Ovary (tissue), 9 donors: ENCODE data around the gene ZNF20. TPM values are rescaled to one million over a fixed set of nuclear protein-coding genes. Genes with fewer than 3 reads are reported as not detected.

Experiments
- DNase-seq, 5 donors: peaks; one replicate each; pipeline ENCODE4 v3.0.0-alpha.2; 2019 to 2020
- H3K27ac ChIP-seq, 2 donors: fragments of 200-600 bp; one replicate each; pipeline versions ENCODE4 v1.5.1 to v1.8.0; 2019 to 2022
- H3K27me3 ChIP-seq: fragments of 200-600 bp; one replicate; pipeline ENCODE4 v1.8.0; 2022
- H3K36me3 ChIP-seq: fragments of 200-600 bp; sonication (generic); one replicate; pipeline ENCODE4 v1.5.1; 2019
- H3K4me1 ChIP-seq: one replicate; pipeline ENCODE4 v1.8.1; 2013; ENCODE audit warnings: mild to moderate bottlenecking, moderate library complexity; ENCODE audit not compliant: insufficient read depth
- H3K4me3 ChIP-seq: fragments of 200-600 bp; sonication (generic); one replicate; pipeline ENCODE4 v1.5.1; 2017
- H3K9me3 ChIP-seq, 2 donors: fragments of 200-600 bp in 1 of 2; sonication (generic) in 1 of 2; one replicate each; pipeline versions ENCODE4 v1.5.1 to v1.8.1; 2013 to 2019; ENCODE audit warnings: mild to moderate bottlenecking in 1 of 2, moderate library complexity in 1 of 2
- CTCF ChIP-seq, 3 donors: fragments of 450-650 bp in 2 of 3; fragments of 200-600 bp in 1 of 3; IDR thresholded peaks; one replicate each; pipeline versions ENCODE4 v1.5.1 to v1.8.0; 2016 to 2022; ENCODE audit warnings: antibody characterized with exemption in 3 of 3, mild to moderate bottlenecking in 1 of 3
- EP300 ChIP-seq: sonication (generic); formaldehyde crosslinking; IDR thresholded peaks from one replicate; pipeline ENCODE4 v1.6.1; 2017; ENCODE audit warnings: antibody characterized with exemption
- POLR2A ChIP-seq: fragments of 450-650 bp; IDR thresholded peaks from one replicate; pipeline ENCODE4 v1.6.1; 2017; ENCODE audit warnings: antibody characterized with exemption, mild to moderate bottlenecking, moderate library complexity
- WGBS, 3 donors: extraction: QIAGEN DNeasy Blood & Tissue Kit in 1 of 3; methylation state at CpG; one replicate each; pipeline versions ENCODE4 v1.1.5 to v1.1.7; 2013 to 2017; 5-methylcytosine and 5-hydroxymethylcytosine counted together
- intact Hi-C, 4 donors: fragments of 100-400 bp; cut with DNase I; formaldehyde crosslinking; loops; one replicate each; pipeline versions ENCODE4 v1.11.0 to v1.15.1; 2022 to 2023
- polyA plus RNA-seq, 2 donors: library from polyadenylated mRNA; stranded (reverse); fragments of 200-250 nt in 1 of 2; fragments of 350-450 nt in 1 of 2; fragmentation: Illumina TruSeq in 1 of 2; extraction: RNeasy Lipid Tissue Mini Kit (QIAGEN cat#74804) in 1 of 2; gene quantifications; one replicate each; pipeline ENCODE4 v1.2.3, GENCODE V29; 2013 to 2014
- total RNA-seq, 7 donors: library from RNA; depleted of rRNA in 2 of 7; stranded (reverse); fragments of >200 nt in 2 of 7; fragmentation: NEBNext Ultra II Directional in 3 of 7; extraction: Animal tissue kit (Norgen Biotek cat#: 25700) in 3 of 7; gene quantifications; one replicate each; pipeline versions ENCODE4 v1.1.0 to v1.2.4, GENCODE V29; 2016 to 2023
- donor health status: DM: no; HTN: no; CAD: no; lungs with moderate emphysema.
- donor health status: DM: no; HTN: no; CAD: no.
- donor health status: Bipolar disorder and iron deficiency.
- donor health status: DM: yes; HTN: yes; CAD: no.
- donor health status: DM: no; HTN: no; CAD: no.
- donor health status: DM: yes; HTN: yes; CAD: no.

ZNF20 gene
- total and polyA plus RNA-seq, 9 donors: 1.2 to 5.2 (median 3.0) TPM

GRCh38 chr19:12126707-12127106 is 13.4 kb downstream of the ZNF20 start:
- TF ChIP-seq EP300: no peak
- TF ChIP-seq CTCF (IDR thresholded peaks at IDR 0.05): no peak
- no peak for TF ChIP-seq POLR2A
- Histone ChIP-seq H3K27ac (no peak overlapping the region), H3K36me3 (no peaks in the 10 kb centered on the region), H3K27me3 (no peaks in the 10 kb centered on the region), H3K4me3 (no peak overlapping the region), H3K4me1 (no peaks in the 10 kb centered on the region), H3K9me3 (no peaks in the 10 kb centered on the region)
- no peak for DNase-seq
- intact Hi-C loops: no loop called here
- 27 to 52% (median 35%) methylated on average over 2 of the region's 2 CpGs for WGBS, 3 donors

GRCh38 chr19:12117201-12117970 is 22.8 kb downstream of the ZNF20 start:
- H3K4me1 ChIP-seq: no peaks in the 10 kb centered on the region
- H3K27ac ChIP-seq: no peak overlapping the region
- no peaks in the 10 kb centered on the region for H3K36me3 ChIP-seq
- intact Hi-C loops: no loop called here
- TF ChIP-seq CTCF (IDR thresholded peaks at IDR 0.05): no peak
- TF ChIP-seq POLR2A: no peak
- TF ChIP-seq EP300: no peak
- no peak overlapping the region for H3K4me3 ChIP-seq
- WGBS, 3 donors: 75 to 88% (median 82%) methylated on average over 22 to 33 of the region's 33 CpGs
- no peaks in the 10 kb centered on the region for H3K27me3 ChIP-seq
- no peak for DNase-seq
- peaks cover 0 to 5% of the 10 kb centered on the region in 2 donors for H3K9me3 ChIP-seq

GRCh38 chr19:12113121-12113520 is 27.0 kb downstream of the ZNF20 start:
- H3K4me3 ChIP-seq: no peak overlapping the region
- WGBS, 3 donors: 74 to 84% (median 84%) methylated on average over 5 of the region's 5 CpGs
- no peak for DNase-seq
- H3K27me3 ChIP-seq: no peaks in the 10 kb centered on the region
- TF ChIP-seq EP300 (no peak), CTCF (IDR thresholded peaks at IDR 0.05) (no peak), POLR2A (no peak)
- H3K4me1 ChIP-seq: no peaks in the 10 kb centered on the region
- H3K9me3 ChIP-seq: peaks cover 0 to 16% of the 10 kb centered on the region in 2 donors
- intact Hi-C loops: no loop called here
- no peak overlapping the region for H3K27ac ChIP-seq
- H3K36me3 ChIP-seq: peaks cover 2% of the 10 kb centered on the region

GRCh38 chr19:12112701-12113100 is 27.4 kb downstream of the ZNF20 start:
- DNase-seq: no peak
- Histone ChIP-seq H3K27me3 (no peaks in the 10 kb centered on the region), H3K9me3 (peaks cover 0 to 16% of the 10 kb centered on the region in 2 donors), H3K27ac (no peak overlapping the region), H3K4me1 (no peaks in the 10 kb centered on the region), H3K36me3 (peaks cover 2% of the 10 kb centered on the region), H3K4me3 (no peak overlapping the region)
- intact Hi-C loops: no loop called here
- TF ChIP-seq CTCF (IDR thresholded peaks at IDR 0.05): no peak
- TF ChIP-seq EP300: no peak
- TF ChIP-seq POLR2A: no peak
- WGBS, 3 donors: 90 to 94% (median 92%) methylated on average over 8 of the region's 8 CpGs
